ENCODE results near the gene TMEM239.
"Not testable (repeated sequence)": the region's sequence is repeated elsewhere in the genome, so short reads cannot be mapped to it uniquely, and the experiment has no call there.

Gene TMEM239

DNA sequence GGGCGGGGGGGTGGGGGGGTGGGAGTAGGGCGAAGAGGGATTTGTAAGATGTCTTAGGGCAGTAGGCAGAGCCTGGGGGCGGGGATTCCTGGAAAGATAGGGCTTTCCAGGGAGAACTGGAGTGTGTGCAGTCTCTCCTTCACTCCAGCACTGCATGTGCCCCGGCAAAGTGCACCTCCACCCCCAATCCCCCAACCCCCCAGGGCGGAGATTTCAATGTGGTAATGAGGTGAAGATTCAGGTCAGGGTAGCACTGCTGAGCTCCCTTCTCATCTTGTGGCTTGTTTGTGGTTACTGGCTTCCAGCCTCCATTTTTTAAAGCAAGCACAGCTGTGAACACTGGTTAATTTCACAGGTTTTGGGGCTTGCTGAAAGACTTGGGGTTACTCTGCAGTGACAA, 5.9 kb downstream of the TMEM239 start:
- no peak for DNase-seq

DNA sequence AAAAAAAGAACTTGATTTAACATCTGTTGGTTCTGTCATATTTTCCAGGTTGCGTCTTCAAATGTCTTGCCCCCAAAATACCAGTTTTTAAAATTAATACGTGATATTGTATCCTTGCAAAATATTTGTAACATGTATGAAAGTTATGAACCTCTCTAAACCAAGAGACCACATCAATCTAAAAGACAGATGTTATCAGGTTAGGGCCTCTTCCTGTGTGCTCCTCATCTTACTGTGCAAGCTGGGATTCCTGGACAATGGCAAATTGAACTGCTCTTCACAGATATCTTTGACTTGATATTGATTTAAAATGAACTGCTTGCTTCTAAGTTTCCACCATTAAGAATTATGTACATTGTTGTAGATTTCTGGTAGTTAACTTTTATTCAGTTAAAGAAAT, 9.6 kb downstream of the TMEM239 start:
- DNase-seq = no peak

DNA sequence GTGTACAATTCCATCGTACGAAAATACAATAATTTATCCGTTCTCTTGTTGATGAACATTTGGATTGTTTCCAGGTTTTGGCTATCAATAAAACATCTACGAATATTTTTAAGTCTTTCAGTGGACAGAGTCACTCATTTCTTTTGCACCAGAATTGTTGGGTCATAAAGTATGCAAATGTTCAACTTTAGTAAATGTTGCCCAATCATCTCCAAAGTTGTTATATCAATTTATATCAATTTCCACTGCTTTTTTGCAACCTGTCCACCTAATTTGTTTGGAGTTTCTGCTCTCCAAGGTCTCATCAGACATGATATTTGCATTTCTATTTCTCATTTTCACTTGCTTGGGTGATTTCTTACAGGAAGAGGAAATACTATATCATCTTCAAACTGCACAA, 10.5 kb downstream of the TMEM239 start:
- DNase-seq = no peak

- no peak for DNase-seq
These were observed 13.2 kb downstream of the TMEM239 start for GRCh38 chr20:2829376-2829775.

GRCh38 chr20:2831206-2831605, 15.0 kb downstream of the TMEM239 start:
- DNase-seq = not testable (repeated sequence)

- DNase-seq = no peak
These were observed 17.6 kb downstream of the TMEM239 start for GRCh38 chr20:2833761-2834160.

GRCh38 chr20:2834401-2835110, 18.4 kb downstream of the TMEM239 start:
- DNase-seq = no peak

DNA sequence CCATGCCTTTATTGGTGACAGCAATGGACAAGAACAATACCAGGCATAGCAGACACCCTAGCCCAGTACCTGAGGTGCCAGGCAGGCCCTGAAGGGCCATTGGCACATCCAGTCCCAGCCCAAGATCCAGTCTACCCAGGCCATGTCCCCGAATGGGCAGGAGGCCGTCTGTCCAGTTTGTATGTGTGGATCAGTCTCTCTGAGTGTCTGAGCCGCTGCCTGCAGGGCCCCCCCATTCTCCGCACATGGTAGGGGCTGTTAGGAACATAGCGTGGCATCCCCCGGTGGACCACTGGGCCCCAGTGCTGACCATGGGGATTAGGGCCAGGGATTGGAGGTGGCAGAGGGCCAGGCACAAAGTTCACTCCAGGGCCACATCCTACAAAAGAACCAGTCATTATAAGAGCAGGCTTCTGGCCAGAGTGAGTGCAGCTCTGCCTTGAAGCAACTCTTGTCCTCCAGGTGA, 19.2 kb downstream of the TMEM239 start:
- DNase-seq = no peak

DNA sequence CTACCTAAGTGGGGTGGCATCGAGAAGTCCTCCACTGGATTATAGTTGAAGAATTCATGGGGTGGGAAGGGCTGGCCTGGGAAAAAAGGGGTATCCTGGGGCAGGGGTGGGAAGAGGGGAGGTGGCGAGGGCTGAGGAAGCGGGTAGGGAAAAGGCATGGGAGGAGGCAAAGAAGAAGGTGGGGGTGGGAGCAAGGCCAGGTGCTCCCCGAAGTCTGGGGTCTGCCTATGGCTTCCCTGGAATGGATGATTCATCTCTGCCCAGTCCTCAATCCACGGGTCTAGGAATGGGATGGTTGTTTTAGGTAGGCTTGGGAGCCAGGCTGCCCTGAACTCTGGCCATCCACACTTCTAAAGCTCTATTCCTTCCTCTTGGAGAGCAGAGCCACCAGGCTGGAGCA, 19.9 kb downstream of the TMEM239 start:
- no peak for DNase-seq

GRCh38 chr20:2837221-2837960, 21.2 kb downstream of the TMEM239 start:
- no peak for DNase-seq

DNA sequence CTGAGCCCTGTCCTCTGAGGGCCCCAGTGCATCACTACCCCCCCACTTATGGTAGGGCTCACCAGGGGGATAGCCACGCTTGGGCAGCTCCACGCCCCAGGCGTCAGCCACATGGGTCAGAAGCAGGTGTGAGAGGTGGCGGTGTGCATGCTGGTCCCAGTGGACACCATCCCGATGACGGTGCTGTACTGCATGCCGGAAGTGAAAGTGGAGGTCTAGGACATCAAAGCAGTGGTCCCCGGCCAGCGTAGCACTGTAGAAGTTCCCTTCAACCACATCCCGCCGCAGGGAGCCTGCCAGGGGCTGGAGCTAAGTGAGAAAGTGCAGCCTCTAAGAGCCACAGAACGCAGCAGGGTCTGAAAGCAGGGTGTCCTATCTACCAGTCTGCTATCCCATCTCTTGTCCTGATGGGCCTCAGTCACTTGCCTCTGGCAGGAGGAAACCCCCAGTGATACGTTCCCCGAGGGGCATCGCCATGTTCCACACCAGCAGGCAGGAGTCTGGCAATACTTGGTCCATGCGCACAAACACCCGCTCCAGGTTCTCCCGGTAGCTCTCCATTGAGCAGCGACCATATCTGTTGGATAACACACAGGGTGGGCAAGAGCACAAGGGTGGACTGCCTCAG, 22.1 kb downstream of the TMEM239 start:
- DNase-seq = no peak

- no peak for DNase-seq
These were observed 22.9 kb downstream of the TMEM239 start for GRCh38 chr20:2838847-2839671.

DNA sequence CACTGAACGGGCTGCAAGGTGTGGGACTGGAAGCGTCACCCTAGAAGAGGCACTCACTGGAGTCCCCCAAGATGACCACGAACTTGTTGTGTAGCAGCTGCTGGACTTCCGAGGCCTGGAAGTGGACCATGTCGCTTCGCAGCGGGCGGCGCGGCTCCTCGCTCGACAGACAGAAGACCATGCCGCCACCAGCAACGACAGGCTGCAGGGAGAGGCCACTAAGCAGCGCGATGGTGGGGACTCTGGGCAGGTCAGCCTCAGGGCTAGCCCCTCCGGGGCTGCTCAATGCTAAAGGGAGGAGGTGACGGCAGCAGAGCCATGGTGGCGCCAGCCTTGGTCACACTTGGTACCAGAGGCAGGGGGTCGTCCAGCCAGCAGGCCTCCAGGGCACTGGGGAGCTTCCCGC, 23.6 kb downstream of the TMEM239 start:
- no peak for DNase-seq

DNA sequence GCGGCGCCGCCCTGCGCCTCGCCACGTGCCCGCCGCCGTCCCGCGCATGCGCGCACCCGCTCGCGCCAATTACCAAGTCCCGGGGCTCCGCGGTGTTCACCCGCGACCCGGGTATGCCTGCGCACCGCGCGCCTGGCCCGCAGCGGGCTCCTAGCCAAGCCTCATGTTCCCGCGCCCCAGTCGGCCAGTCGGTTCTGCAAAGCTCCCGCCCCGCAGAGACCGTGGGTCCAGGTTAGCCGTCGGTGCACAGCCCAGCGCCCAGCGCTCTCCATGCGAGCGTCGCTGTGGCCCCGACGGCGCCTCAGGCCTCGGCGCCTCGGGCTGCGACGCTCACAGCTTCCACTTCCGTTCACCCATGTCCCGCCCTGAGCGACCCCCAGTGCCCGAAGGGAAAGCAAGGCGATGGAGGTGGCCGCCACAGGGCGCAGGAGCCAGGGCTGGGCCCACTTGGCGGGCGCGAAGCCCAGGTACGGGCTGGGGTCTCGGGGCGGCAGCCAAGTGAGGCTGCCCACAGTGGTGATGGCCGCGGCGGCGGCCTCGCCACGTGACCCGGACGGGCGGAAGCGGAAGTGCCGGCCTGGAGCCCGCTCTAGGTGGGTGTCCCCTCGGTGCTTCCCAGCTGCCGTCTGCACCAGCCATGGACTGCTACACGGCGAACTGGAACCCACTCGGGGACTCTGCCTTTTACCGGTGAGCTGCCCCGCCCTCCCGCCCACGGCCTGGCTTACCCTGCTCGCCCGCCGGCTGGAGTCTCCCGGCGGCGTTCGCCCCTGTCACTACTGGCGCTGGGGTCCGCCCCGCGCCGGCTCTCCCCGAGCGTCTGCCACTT, 24.2 kb downstream of the TMEM239 start, which contains the start of the genes PCED1A and VPS16:
TSS of gene PCED1A (minus strand) at position 518 of the 829 bp plus-strand sequence. CDS start 743 bp downstream, outside the sequence.
TSS of gene VPS16 (plus strand) at position 608 of the 829 bp plus-strand sequence. CDS start at position 638, 30 bp downstream.
- DNase-seq = peak; percentile 64

DNA sequence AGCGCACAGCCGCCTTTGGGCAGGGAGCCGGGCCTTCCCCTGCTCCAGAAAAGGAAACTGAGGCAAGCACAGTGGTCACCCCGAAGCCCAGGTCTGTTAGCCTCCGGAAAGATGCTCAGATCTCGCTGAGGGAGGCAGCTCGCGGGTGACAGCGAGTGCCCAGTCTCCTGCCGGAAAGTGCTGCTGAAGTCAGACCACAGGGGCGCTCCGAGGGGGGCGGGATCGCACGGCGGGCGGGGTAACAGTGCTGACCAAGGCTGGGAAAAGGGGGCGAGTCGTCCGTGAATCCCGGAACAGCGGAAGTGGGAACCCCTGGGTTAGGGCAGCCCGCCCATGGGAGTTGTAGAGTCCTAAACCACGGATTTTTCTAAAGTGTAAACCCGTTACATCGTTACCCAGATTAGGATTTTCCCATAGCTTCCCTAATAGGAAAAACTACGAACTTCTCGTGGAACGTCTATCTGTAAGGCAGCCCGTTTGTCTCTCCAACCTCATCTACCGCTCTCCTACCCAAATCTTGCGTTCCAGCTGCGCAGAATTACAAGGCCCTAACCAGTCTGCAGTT, 24.9 kb downstream of the TMEM239 start:
- DNase-seq = no peak

GRCh38 chr20:2845607-2846006, 29.4 kb downstream of the TMEM239 start:
- DNase-seq = no peak

- no peak for DNase-seq
These were observed 30.5 kb downstream of the TMEM239 start for GRCh38 chr20:2846698-2847097.

DNA sequence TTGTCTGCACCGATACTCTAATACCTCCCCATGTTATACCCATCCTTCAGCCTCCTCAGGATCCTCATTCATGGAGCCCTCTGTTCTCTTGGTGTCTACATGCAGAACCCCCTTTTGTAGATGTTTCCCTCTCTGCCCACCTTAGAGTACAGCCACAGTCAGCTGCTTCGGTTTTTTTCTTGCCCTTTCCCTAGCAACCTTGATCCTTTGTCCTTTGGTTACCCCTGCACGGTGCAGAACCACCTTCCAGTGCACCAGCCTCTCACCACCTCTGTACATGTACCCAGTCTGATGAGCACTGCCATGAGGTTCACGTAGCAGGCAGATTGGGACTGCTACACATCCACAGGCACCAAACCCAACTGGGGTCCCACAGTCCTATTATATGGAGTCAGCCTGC, 31.6 kb downstream of the TMEM239 start:
- no peak for DNase-seq

- DNase-seq = no peak
These were observed 33.4 kb downstream of the TMEM239 start for GRCh38 chr20:2849529-2849928.

GRCh38 chr20:2851086-2851485, 34.9 kb downstream of the TMEM239 start:
- DNase-seq = no peak

DNA sequence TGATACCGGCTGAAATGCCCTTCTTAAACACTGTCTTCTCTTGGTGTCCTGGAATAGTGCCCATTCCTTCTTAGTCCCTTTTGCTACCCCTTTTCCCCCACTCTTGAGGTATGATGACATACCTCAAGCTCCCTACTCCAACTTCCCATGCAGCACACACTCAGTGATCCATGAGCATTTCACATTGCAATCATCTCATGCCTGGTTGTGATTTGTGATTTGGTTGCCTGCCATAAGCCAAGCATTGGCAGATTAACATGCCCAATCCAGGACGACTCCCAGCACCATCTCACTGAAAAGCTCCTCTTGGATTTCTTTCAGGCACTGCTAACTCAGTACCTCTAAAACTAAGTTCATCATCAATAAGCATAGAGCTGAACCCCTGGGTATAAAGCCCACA, 42.4 kb downstream of the TMEM239 start:
- DNase-seq = no peak
